NCI-H2227 (cell line): ENCODE measurements around the gene KSR1.

Experiments used
- DNase-seq: peaks from one replicate; lab custom pipeline; 2025; ENCODE audit not compliant: unreplicated experiment; lab: John Stamatoyannopoulos, UW

KSR1 gene

DNA sequence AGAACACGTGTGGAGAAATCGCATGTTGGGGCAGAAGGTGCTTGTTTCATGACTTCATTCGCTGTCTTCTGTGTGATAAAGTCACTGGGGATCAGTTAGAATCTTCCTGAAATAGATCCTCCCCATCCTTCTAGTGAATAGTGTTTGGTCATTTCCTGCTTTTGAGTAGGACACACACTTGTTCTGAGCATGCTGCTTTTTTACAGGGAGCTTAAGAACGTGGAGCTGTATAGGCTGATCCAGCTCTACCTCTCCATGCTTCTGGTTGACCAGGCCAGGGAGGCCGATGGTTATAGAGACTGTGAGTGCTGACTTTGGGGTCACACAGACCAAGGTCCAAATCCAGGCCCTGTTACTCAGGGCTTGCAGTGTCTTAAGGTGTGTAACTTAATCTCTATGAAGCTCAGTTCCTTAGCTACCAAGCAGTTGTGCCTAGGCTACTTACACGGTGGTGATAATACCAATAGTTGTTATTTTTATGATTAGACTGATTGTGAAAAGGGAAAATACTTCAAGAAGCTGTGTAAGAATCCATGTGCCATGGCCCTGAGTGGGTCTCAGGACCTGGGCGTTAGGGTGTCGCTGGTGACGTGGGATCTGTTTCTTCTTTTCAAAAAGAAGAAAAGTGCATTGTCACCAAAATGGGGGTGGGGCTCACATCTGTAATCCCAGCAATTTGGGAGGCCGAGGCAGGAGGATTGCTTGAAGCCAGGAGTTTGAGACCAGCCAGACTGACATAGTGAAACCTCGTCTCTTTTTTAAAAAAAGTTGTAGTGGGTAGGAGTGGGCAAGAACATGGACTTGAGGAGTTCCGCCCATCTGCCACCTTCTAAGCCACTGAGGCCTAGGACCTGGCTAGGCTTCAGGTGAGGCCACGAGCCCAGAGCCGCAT is 110.7 kb downstream of the KSR1 start:
- DNase-seq, result no peak

DNA sequence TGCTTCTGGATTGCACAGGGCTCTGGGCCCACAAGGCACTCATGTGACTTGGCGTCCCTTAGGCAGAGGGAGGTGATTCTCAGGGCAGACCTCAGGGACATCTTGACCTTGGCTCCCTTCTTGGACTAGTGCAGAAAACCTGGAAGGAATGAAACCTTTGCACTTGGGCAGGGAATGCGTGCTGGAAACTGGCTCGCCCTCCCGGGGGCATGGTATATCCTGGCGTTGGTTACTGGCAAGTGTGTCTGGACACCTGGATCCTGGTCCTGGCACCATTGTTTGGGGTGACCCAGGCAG is 111.3 kb downstream of the KSR1 start:
- DNase-seq, result no peak

DNA sequence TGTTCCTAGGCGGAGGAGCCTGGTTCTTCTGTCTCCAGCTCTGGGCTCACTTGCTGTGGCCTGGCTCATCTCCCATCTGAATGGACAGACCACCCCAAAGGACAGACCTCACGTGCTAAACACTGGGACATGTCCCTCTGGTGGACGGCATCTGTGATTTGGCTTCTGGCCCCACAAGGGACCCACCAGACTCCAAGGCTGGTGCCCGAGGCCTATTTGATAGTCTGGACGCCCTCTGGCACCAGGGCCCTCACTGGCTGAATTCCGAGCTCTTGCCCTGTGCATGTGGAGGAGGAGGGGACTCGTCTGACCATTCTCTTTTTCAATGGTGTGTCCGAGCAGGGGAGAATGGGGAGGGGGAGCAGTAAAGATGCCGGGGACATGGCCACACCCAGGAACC is 112.0 kb downstream of the KSR1 start:
- no peak for DNase-seq

DNA sequence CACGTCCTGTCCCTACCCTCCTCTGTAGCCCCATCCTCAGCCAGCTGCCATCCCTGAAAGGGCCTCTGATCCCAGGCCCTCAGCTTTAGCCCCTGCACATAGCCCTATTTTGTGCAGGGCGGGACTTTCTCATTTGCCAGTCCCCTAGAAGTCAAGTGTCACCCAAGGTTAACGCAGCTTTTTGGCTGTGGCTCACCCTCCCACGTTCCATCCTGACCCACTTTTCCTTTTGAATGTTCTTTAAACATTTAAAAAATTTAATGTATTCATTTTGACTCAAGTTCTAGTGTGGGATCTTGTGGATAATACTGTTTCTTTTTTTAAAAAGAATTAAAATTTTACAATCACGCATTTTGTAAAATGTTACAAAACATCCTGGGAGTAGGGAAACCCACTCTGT is 112.6 kb downstream of the KSR1 start:
- no peak for DNase-seq

DNA sequence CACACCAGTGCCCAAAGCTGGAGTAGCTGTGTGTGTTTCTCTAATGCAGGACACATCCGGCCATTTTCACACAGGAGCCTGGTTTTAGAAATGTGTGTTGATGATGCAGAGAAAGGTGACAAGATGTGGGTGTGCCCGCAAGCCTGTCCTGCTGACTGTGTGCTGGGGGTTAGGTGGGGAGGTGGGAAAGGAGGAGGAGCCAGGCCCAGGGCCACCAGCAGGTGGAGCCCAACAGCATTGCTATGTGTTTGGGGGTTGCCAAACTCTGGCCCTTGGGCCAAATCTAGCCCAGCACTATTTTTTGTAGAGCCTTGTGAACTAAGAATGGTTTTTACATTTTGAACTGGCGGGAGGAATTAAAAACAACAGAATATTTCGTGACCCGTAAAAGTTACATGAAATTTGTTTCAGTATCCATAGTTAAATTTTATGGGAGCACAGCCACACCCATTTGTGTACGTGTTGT is 113.0 kb downstream of the KSR1 start:
- no peak for DNase-seq

DNA sequence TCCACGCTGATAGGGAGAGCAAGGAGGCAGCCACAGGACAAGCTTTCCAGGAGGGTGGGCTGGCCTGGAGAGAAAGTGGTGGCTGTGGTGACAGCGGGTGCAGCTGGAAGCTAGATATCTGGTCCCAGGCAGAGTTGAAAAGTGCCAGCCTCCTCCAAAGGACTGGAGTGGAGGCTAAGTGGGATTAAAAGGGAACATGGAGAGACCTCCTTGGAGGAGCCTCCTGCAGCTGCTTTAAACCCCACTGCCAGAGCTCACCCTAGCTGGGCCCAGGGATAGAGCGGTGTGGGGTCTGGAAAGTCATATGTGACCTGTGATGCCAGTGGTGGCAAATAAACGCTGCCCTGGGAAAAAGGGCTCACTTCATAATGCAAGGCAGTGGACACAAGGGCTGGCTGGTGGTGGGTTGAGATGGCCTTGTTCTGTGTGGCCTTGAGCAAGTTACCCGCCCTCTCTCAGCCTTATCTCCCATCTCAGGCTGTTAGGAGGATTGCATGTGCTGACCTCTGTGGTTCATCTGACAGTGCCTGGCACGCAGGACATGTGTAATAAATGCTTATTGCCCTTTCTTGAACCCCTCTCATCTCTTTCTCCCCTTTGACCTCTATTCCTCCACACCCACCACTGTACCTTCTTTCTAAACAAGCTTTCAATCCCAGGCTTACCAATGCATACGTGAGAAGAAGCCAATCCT is 113.8 kb downstream of the KSR1 start:
- DNase-seq, result no peak

DNA sequence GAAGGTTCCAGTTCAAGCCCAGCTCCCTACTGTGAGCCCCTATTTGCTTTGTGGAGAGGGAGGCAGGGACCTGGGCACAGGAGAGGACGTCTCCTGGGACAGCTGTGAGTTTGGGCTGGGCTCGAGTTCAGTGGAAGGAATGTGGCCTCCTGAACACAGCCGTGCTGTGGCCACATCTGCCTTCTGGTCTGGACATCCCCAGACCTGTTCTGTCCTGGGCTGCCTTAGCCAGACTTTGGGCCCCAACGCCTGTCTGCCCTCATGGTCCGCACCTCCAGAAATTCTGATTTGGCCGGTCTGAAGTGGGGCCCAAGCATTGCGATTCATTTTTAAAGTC is 114.3 kb downstream of the KSR1 start:
- no peak for DNase-seq

DNA sequence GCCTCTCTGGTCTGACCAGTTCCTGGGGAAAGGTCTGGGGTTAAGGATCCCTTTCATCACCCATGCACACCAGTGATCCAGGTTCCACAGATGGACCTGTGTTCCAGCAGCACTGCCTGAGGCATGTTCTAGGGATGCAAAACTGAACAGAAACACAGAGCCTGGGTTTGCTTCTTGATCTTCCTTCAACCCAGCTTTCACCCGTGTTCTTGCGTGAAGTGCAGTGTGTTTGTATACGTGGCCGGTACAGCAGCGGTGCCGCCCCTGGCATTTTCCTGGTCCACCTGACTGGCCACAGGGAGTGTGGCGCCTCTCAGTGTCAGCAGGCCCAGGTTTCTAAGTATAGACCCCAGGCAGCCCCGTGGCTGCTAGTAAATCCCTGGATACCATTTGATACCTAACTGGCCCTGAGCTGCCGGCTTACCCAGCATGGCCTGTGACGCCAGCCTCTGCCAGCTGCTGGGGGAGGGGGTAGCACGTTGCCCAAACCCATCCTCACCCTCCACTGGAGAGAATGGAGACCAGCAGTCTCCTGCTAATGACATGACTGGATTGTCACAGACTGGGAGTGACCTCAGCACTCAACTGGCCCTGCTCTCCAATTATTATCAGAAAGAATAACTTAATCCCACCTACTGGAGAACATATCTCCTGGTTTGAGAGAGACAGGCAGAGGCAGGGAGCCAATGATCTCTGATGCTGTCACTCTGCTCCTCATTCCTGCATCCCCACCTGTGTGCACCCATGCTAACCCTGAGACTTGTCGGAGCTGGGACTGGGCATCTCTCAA is 115.5 kb downstream of the KSR1 start:
- DNase-seq, result no peak

DNA sequence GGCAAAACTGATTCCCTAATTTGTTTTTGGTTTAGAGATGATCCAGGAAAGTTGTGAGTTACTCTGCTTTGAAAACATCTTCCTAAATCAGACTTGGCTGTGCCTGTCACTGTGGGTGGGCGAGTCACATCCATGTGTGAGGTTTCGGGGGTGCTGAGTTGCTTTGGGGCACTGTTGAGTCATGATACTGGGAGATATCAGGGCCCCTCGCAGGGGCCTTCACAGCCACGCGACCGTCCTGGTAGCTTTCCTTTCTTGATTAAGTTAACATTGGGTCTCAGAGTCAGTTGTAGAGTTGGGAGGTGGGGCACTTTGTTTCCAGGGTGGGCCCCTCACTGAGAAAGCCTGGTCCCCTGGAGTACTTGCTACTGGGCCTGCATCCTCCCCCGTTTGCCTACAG is 116.4 kb downstream of the KSR1 start:
- DNase-seq, result no peak

DNA sequence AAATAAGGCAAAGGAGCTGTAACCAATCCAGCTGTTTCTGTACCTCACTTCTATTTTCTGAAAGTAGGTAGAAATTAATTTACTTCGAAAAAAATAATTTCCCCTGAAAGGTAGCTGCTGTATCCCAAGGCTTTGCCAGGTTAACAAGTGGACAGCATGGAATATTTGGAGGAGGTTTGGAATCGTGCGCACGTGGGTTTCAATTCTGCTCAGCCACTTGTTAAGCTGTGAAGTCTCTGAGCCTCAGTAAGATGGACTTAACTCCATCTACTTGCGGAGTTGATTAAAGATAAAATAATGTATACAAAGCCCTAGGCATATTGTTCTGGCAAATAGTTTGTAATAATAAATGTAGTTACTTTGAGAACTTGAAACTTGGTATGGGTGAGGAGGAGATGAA is 117.3 kb downstream of the KSR1 start:
- DNase-seq, result no peak

DNA sequence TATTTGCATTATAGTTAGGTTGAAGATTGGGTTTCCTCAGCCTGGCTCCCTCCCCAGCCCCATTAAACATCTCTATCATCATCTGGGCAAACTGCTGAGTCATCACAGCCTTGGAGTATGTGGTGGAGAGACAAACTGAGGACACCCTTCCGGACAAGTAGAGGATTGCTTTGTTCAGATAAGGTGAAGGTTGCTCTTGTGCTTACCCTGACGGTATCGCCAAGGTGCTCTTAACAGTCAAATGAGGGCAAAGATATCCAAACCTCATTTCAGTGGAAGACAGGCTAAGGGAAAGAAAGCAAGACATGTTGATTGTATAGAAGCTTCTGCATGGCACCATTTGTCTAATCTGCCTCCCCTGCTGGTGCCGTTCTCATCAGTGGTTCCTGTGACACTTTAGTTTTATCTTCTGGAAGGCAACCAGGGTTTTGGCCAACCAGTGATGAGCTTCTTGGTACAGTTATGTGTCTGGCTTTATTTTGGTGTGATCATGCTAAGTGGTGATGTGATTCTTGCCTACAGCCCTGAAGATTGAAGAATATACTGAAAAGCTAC is 117.8 kb downstream of the KSR1 start:
- no peak for DNase-seq

DNA sequence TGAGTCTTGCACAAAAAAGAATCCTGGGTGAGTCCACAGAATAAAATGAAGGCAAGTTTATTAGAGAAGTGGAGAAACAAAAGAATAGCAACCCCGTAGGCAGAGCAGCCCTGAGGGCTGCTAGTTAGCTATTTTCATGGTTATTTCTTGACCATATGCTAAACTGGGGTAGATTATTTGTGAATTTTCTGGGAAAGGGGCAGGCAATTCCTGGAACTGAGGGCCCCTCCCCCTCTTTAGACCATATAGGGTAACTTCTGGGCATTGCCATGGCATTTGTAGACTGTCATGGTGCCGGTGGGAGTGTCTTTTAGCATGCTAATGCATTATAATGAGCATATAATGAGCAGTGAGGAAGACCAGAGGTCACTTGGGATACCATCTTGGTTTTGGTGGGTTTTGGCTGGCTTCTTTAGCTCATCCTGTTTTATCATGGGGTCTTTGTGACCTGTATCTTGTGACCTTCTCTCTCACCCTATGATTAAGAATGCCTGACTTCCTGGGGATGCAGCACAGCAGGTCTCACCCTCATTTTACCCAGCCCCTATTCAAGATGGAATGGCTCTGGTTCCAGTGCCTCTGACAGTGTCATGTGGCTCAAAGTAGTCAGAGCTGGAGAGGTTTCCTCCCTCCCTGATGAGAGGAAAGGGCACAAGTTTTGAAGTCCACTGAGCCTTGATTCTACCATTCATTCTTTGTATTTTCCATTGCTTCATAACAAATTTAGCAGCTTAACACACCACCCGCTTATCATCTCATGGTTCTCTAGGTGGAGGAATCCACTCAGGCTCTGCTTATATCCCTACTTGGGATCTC is 119.1 kb downstream of the KSR1 start:
- DNase-seq, result no peak

DNA sequence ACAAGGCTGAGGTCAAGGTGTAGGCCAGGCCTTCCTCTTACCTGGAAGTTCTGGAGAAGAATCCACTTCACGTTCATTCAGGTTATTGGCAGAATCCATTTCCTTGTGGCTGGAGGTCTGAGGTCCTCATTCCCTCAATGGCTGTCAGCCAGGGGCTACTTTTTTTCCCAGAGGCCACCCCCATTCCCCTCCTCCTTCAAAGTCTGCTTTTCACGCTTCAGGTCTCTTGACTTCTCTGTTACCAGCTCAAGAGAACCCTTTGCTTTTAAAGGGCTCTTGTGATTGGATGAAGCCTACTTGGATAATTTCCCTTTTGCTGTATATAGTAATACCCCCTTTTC is 119.6 kb downstream of the KSR1 start:
- DNase-seq, result no peak

DNA sequence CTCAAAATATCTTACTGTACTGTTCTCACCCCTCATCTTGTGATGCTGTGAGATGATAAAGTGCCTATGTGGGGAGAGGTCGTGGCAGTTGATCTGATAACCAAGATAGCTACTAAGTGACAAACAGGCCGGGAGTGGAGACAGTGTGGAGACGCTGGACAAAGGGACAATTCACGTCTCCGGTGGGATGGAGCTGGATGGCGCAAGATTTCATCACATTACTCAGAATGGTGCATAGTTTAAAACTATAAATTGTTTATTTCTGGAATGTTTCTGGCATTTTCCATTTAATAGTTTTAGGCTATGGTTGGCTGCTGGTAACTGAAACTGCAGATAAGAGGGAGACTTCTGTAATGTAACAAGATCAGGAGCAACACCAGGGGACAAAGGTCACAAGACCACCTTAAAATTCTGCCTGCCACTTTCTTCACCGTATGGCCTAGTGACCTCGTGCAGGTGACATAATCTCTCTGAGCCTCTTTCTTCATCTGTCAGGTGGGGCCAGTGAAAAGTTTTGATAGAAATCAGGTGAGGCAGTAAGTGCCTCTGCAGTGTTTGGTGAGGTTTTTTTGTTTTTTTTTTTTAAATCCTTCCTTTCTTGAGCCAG is 120.3 kb downstream of the KSR1 start:
- DNase-seq, result no peak

DNA sequence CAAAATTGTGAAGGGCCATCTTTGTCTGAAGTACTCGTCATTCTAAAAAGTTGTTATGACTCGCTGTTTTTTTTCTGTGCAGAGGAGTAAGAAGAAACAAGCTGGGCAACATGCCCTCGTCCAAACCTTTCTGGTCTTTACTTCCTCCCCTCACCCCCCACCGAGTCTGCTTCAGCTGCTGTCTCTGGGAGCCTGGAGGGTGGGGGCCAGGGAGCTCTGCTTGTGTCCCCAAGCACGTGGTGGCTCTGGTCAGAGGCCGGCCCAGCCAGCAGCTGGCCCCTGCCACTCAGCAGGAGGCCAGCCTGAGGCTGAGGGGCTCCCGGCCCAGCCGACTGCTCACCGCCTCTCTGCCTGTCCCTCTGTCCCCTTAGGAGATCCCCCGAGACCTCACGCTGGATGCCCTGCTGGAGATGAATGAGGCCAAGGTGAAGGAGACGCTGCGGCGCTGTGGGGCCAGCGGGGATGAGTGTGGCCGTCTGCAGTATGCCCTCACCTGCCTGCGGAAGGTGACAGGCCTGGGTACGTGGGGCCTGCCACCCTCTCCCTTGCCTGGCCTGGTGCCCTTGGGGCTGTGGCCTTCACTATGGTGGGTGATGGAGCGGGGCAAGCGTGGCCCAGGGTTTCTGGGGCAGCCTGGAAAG is 121.0 kb downstream of the KSR1 start:
- DNase-seq, result no peak

DNA sequence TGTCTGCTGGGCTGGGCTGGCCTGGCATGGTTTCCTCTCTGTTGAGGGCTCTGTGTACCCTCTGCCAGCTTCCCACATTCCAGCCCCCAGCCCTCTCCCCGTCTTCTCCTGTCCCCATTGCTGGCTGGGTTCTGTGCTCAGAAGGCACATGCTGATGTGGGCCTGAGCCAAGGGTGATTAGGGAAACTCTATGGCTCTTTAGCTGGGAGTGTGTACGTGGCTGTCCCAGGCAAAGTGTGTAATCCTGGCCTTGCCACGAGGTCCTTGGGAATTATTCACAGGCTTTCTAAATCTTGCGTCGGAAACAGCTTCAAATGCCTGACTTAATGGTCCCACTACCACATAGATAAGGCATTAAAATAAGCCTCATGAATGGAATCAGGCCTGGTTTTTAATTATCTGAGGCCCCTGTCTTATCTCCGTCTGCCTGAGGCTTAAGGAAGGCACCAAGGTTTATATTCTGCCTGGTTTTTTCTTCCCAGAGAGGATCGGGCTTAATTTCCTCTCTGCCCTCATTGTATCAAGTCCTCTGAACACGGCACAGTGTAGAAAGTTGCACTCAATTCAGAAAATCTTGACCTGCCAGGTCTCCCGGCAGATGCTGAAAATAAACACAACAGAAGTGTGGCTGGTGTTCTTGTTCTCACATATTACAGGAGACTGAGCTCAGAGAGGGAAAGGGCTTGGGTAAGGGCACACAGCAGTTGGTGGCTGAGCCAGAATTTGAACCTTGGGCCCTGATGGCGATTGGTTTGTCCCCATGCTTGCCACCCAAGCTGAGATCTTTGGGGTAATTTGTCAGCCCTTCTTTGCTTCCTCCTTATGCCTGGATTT is 121.9 kb downstream of the KSR1 start:
- no peak for DNase-seq

DNA sequence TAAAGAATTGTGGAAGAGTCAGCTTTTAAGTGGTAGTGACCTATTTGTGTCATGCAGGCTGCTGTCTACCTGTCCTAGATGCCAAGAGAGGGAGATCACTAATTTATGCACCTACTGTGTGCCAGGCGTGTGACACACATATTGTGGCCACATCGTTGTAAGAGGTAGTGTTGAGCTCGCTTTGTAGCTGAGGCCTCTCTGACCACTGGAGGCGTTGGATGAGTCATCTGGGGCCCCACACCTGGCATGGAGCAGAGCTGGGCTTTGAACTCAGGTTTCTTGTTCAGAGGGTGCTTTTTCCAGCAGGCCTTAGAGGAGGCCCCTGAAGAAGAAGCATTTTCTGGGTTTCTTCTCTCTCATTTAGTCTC is 122.5 kb downstream of the KSR1 start:
- no peak for DNase-seq

DNA sequence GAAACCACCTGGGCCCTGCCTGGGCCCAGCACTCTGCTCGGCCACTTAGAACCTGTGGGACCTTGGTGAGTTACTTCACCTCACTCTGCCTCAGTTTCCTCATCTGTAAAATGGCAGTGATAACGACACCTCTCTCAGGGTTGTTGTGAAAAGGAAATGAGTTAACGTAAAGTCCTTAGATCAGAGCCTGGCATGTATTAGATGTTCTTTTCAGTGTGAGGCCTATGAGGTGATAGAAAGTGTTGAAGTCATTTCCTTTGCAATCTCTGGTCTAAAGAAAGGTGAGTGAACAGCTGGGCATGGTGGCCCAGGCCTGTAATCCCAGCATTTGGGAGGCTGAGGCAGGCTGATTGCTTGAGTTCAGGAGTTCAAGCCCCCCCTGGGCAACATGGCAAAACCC is 123.1 kb downstream of the KSR1 start:
- no peak for DNase-seq

DNA sequence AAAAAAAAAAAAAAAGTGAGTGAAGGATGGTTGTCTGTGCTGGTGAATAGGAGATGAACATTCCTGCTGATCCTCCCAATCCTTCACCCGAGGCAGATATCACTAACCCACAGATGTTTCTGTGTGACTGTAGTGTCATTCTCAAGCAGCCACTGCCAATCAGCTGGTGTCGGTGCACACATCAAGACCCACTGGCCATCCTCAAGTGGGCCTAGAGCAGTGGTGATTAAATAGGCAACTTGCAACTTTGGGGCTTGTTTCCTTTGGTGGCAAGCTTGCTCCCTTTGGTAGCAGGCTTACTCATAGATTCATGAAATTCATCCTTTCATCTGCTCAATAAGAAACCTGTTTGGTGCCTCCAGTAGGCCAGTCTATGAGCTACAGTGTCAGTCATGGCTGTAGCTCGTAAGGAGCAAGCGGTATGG is 123.7 kb downstream of the KSR1 start:
- no peak for DNase-seq
